Stimulated activated CD8-positive, alpha-beta memory T cell treated with anti-CD3 and anti-CD28 coated beads, Interleukin-2, amount 100 ng/mL, for 1 hour (primary cell): ENCODE measurements around the gene C2orf69.

Source experiments
- DNase-seq, 2 donors: peaks; one replicate each; pipeline ENCODE4 v3.0.0-alpha.2; 2020; ENCODE audit warnings: low read depth in 2 of 2

The C2orf69 gene

GRCh38 chr2:199914372-199914958 is 3.4 kb downstream of the C2orf69 start:
- DNase-seq = no peak

- no peak for DNase-seq
Measured at GRCh38 chr2:199916980-199917379, 5.9 kb downstream of the C2orf69 start.

GRCh38 chr2:199922856-199923255 is 11.8 kb downstream of the C2orf69 start:
- DNase-seq = no peak

GRCh38 chr2:199923924-199924323 is 12.8 kb downstream of the C2orf69 start:
- no peak for DNase-seq

- DNase-seq = no peak
Measured at GRCh38 chr2:199926806-199927205, 15.7 kb downstream of the C2orf69 start.

- no peak for DNase-seq
Measured at GRCh38 chr2:199928226-199928625, 17.1 kb downstream of the C2orf69 start.

GRCh38 chr2:199928626-199929025 is 17.5 kb downstream of the C2orf69 start:
- DNase-seq = no peak

GRCh38 chr2:199929262-199929661 is 18.2 kb downstream of the C2orf69 start:
- no peak for DNase-seq

- DNase-seq = no peak
Measured at GRCh38 chr2:199932312-199932855, 21.3 kb downstream of the C2orf69 start.

- DNase-seq = no peak
Measured at GRCh38 chr2:199933466-199933865, 22.4 kb downstream of the C2orf69 start.

- DNase-seq = no peak
Measured at GRCh38 chr2:199936554-199936953, 25.5 kb downstream of the C2orf69 start.

GRCh38 chr2:199940373-199940772 is 29.3 kb downstream of the C2orf69 start:
- no peak for DNase-seq

- no peak for DNase-seq
Measured at GRCh38 chr2:199943373-199943772, 32.3 kb downstream of the C2orf69 start.

- DNase-seq = no peak
Measured at GRCh38 chr2:199946196-199946595, 35.1 kb downstream of the C2orf69 start.

GRCh38 chr2:199946836-199947235 is 35.7 kb downstream of the C2orf69 start:
- no peak for DNase-seq

- DNase-seq = no peak
Measured at GRCh38 chr2:199950396-199950795, 39.3 kb downstream of the C2orf69 start.

- no peak for DNase-seq
Measured at GRCh38 chr2:199951023-199951422, 39.9 kb downstream of the C2orf69 start.

- DNase-seq = no peak
Measured at GRCh38 chr2:199955007-199955338, 43.9 kb downstream of the C2orf69 start.

- peak; percentile 55 to 58 for DNase-seq
Measured at GRCh38 chr2:199955339-199956061, 44.4 kb downstream of the C2orf69 start, which contains the start of the genes MAIP1 and TYW5. Gene MAIP1, plus strand, starts transcription at chr2:199955582. Its CDS starts 217 bp downstream, at chr2:199955799. Gene TYW5, minus strand, starts transcription at chr2:199955491. Its CDS starts 21 bp downstream, at chr2:199955470.

- DNase-seq = no peak
Measured at GRCh38 chr2:199956062-199956380, 44.9 kb downstream of the C2orf69 start.

- DNase-seq = no peak
Measured at GRCh38 chr2:199958014-199958413, 46.9 kb downstream of the C2orf69 start.

GRCh38 chr2:199962203-199962602 is 51.1 kb downstream of the C2orf69 start:
- no peak for DNase-seq

GRCh38 chr2:199966405-199966804 is 55.3 kb downstream of the C2orf69 start:
- DNase-seq = no peak
